Midbrain (tissue), 1 donor: ENCODE data around the gene BOLL.
"Not testable (repeated sequence)": the region's sequence is repeated elsewhere in the genome, so short reads cannot be mapped to it uniquely, and the experiment has no call there.

Experiments
- DNase-seq: peaks from one replicate; lab custom pipeline; 2025; lab: John Stamatoyannopoulos, UW

BOLL gene

GRCh38 chr2:197795277-197795676 is 10.2 kb upstream of the BOLL start:
- no peak for DNase-seq

- no peak for DNase-seq
These were observed 8.3 kb upstream of the BOLL start for GRCh38 chr2:197793456-197793855.

GRCh38 chr2:197786010-197786877 is 1.1 kb upstream of the BOLL start:
- DNase-seq = no peak

- no peak for DNase-seq
These were observed 3.0 kb downstream of the BOLL start for GRCh38 chr2:197782126-197782525.

- no peak for DNase-seq
These were observed 5.9 kb downstream of the BOLL start for GRCh38 chr2:197779261-197779660.

- DNase-seq = peak; percentile 39
These were observed 7.2 kb downstream of the BOLL start for GRCh38 chr2:197777823-197778407.

GRCh38 chr2:197760293-197760657 is 24.8 kb downstream of the BOLL start:
- no peak for DNase-seq

- DNase-seq = no peak
These were observed 25.4 kb downstream of the BOLL start for GRCh38 chr2:197759625-197760292.

GRCh38 chr2:197759013-197759412 is 26.1 kb downstream of the BOLL start:
- no peak for DNase-seq

GRCh38 chr2:197740200-197740599 is 44.9 kb downstream of the BOLL start:
- DNase-seq = no peak

- not testable (repeated sequence) for DNase-seq
These were observed 56.3 kb downstream of the BOLL start for GRCh38 chr2:197728555-197729544.

GRCh38 chr2:197727011-197727410 is 58.1 kb downstream of the BOLL start:
- DNase-seq = no peak

GRCh38 chr2:197717863-197718262 is 67.3 kb downstream of the BOLL start:
- no peak for DNase-seq

- no peak for DNase-seq
These were observed 71.8 kb downstream of the BOLL start for GRCh38 chr2:197713271-197713670.

- DNase-seq = no peak
These were observed 73.5 kb downstream of the BOLL start for GRCh38 chr2:197711578-197711977.

GRCh38 chr2:197710424-197711042 is 74.6 kb downstream of the BOLL start:
- DNase-seq = no peak

GRCh38 chr2:197709140-197709539 is 76.0 kb downstream of the BOLL start:
- not testable (repeated sequence) for DNase-seq

GRCh38 chr2:197708331-197708730 is 76.8 kb downstream of the BOLL start:
- DNase-seq = no peak

GRCh38 chr2:197707316-197708213 is 77.6 kb downstream of the BOLL start:
- DNase-seq = peak; percentile 30

- DNase-seq = no peak
These were observed 78.3 kb downstream of the BOLL start for GRCh38 chr2:197706839-197707207.
